DMS153 treated with DMSO at 0.1 percent for 48 hours (cell line): ENCODE data around the gene REEP3.
"Not testable (repeated sequence)": the region's sequence is repeated elsewhere in the genome, so short reads cannot be mapped to it uniquely, and the experiment has no call there.

ENCODE experiments used
- DNase-seq: peaks from one replicate; lab custom pipeline; 2025; ENCODE audit not compliant: unreplicated experiment; lab: John Stamatoyannopoulos, UW

Gene REEP3, protein sequence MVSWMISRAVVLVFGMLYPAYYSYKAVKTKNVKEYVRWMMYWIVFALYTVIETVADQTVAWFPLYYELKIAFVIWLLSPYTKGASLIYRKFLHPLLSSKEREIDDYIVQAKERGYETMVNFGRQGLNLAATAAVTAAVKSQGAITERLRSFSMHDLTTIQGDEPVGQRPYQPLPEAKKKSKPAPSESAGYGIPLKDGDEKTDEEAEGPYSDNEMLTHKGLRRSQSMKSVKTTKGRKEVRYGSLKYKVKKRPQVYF

DNA sequence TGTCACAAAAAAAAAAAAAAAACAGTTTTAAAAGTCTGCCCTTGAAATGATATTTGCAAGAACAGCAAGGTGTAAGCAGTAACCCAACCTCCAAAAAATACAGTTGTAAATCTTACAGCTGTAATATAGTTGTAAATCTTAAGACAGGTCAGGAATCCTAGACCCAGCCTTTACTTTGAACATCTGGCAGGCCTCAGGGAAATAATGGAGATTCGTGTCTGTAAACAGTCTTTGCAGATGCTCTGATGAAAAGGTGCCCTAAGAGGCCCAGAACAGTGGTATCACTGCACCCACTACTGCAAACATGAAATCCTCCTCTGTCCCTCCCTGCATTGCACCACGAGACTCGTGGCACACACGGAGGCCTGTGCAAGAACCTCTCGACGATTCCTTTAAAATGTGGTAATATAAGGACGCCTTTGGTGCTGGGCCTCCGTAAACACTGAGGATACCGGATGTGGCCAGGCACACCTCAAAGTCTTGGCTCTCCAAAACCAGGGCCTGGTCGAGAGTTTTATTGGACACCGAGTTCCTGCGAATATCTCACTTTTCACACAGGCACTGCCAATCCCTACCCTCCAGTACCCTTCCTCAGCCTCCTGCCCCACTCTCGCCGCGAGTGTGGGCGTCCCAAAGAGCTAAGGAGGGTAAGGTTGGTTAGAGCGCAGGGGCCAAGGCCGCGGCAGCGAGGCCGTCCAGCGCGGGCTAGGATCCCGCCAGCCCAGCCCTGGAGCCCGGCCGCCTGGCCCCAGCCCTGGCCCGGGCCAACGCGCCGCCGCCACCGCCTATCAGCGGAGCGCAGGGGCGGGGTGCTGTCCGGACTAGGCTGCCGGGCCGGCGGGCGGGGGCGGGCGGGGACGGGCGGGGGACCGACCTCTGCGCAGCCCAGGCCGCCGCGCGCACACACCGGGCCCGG is at the start of gene REEP3:
Gene REEP3, plus strand, starts transcription at position 902 of the 916 bp plus-strand sequence. CDS start 145 bp downstream, outside the sequence.
- no peak for DNase-seq

DNA sequence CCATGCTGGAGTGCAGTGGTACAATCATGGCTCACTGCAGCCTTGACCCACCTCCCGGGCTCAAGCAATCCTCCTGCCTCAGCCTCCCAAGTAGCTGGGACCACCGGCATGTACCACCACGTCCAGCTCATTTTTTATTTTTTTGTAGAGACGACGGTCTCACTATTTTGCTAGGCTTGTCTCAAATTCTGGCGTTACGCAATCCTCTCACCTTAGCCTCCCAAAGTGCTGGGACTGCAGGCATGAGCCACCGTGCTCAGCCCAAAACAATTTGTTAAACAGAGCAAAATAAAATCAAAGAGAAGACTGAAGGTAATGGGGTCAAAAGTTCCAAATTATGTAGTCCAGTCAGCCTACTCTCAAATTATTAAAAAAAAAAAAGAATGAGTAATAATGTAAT is 46.7 kb upstream of the REEP3 start:
- no peak for DNase-seq

DNA sequence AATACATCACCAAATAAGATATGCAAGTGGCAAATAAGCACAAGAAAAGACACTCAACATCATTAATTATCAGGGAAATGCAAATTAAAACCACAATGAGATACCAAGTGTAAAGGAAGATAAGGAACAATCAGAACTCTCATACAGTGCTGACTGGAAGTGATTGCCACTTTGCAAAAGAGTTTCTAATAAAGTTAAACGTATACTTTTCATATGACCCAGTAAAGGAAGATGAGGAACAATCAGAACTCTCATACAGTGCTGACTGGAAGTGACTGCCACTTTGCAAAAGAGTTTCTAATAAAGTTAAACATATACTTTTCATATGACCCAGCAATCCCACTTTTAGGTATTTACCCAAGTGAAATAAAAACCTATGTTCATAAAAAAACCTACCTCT is 43.3 kb upstream of the REEP3 start:
- no peak for DNase-seq

DNA sequence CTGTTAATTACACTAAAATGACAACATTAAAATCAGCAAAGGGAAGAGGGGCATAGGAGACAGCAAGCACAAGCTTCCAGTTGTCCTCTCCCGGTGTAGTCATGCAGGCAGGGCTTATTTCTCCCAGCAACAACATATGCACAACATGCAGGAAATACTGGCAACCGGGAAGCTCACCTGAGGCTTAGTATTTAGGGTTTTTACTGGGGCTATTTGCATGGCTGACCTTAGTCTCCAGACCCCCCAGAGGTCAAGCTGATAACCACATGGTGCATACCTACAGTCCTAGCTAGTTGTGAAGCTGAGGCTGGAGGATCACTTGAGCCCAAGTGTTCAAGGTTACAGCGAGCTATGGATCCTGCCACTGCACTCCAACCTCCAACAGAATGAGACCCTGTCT is 42.6 kb upstream of the REEP3 start:
- no peak for DNase-seq

DNA sequence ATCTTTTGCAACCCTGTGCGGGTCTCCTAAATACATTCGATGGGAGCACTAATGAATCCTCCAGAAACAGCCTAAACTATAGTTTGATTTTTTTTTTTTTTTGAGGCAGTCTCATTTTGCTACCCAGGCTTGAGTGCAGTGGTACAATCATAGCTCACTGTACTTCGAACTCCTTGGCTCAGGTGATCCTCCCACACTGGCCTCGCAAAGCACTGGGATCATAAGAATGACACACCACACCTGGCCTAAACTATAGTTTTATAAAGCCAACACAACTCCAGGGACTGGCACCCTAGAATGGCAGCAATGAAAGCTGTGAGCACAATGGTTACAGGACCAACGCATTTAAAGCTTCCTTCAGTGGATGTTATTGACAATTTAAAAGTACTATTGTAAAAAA is 41.0 kb upstream of the REEP3 start:
- no peak for DNase-seq

DNA sequence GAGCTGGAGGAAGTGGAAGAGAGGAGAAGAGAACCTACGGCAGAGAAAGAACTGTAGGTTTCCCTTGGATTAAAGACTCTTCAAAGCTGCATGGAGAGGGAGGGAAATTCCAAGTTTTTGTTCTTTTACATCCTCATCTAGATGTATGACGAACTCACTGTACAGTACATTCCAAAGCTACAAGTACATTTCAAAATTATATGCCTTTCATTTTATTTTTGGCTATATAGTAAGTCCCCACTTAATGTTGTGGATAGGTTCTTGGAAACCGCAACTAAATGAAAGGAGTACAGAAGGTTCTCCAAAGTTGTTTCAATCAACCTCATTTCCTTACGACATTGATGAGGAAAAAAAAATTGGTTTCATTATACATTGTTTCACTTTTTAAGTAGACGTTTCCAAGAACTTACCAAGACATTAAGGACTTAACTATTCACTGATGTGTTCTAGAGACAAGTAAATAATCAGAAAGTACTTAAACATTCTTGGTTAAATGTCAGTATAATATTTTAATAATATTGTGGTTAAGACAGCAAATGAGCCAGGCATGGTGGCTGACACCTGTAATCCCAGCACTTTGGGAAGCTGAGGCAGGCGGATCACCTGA is 39.3 kb upstream of the REEP3 start:
- DNase-seq: no peak

DNA sequence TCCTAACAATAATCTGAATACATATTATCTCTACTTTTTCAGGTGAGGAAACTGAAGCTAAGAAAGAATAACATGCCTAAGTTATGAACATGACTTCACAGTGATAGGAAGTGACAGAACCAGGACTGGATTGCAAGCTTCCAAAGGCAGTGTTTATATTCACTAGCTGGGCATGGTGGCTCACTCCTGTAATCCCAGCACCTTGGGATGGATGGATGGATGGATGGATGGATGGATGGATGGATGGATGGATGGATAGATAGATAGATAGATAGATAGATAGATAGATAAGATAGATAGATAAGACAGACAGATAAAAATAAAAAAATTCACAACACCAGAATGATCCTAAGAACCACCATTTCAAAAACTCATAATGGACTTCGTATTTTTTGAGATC is 37.2 kb upstream of the REEP3 start:
- DNase-seq: no peak

DNA sequence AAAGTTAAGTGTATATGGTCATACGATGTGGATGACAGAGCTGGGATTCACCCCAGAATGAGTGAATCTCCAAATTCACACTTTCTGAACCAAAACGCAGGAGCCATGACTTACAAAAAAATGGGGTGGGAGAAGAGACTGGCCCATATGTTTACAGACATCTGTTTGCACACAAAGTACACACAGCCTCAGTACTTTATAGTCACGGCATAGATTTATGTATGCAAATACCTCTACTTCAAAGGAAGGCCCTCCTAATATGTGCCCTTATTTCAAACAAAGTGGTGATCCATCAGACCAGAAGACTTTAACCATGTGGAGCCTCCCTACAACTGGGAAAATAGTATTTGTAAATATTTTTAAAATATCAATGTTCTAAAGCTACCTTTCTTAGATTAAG is 33.2 kb upstream of the REEP3 start:
- DNase-seq: no peak

DNA sequence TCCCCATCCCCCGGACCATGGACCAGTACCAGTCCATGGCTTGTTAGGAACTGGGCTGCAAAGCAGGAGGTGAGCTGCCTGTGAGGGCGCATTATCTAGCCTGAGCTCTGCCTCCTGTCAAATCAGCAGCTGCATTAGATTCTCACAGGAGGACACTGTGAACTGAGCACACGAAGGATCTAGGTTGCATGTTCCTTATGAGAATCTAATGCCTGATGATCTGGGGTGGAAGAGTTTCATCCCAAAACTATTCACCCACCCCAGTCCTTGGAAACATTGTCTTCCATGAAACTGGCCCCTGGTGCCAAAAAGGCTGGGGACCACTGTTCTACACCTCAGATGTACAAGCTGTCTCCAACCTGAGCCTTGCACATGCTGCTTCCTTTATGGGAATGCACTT is 31.4 kb upstream of the REEP3 start:
- DNase-seq: no peak

DNA sequence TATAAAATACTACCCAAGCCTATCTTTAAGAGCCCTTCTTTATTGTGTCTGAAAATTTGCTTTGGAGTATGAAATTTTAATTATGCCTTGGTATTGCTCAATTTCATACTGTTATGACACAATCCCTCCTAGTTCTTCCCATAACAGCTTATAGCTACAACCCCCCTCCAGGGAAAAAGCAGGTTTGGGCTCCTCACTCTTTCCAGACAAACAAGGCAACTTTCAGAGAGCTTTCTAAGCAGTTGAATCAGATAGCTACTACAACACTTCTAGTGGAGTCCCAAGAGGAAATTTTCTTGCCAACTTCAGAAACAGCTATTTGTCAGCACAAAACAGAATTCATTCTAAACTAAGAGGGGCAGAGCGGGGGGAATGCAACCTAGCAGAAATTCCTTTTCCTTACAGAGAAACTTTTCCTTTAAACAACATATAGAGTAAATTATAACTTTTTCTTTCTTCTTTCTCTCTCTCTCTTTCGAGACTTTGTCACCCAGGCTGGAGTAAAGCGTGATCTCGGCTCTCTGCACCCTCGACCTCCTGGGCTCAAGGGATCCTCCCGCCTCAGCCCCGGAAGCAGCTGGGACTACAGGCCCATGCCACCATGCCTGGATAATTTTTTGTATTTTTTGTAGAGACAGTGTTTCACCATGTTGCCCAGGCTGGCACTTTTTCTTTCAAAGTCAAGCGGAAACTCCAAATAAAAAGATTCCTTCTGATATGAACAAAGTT is 29.4 kb upstream of the REEP3 start:
- no peak for DNase-seq

DNA sequence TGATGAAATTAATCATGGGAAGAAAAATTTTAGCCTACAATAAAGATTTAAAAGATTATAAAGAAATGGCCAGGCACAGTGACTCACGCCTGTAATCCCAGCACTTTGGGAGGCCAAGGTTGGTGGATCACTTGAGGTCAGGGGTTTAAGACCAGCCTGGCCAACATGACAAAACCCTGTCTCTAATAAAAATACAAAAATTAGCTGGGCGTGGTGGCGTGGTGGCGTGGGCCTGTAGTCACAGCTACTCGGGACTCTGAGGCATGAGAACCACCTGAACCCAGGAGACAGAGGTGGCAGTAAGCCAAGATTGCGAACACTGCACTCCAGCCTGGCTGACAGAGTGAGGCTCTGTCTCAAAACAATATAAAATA is 28.9 kb upstream of the REEP3 start:
- DNase-seq: not testable (repeated sequence)

DNA sequence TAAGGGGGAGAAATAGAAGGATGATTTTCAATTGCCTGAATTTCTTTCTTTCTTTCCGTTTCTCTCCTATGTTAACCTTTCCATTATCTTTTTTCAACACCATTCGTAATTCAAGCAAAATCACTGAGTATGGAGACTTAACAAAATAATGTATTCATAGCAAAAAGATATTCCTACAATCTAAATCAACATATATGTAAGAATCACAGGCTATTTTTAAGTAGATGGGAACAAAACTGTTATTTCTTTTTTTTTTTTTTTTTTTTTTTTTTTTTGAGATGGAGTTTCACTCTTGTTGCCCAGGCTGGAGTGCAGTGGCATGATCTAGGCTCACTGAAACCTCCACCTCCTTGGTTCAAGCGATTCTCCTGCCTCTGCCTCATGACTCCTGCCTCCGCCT is 28.2 kb upstream of the REEP3 start:
- no peak for DNase-seq

DNA sequence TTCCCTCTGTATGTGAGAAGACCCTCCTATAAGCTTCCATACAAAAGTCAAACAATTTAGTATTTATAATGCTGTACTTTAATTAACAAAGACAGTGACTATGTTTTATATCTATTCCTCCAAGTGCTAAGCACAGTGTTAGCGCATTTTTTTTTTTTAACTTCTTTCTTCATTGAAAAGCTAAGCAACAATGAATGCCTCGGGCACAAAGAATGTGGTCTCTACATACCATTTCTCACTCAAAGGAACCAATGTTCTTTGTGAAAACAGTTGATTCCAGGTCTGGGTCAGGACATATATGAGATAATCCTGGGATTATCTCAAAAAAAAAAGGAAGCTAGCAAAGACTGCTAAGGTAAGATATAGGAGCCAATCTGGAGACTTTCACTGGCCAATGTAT is 26.2 kb upstream of the REEP3 start:
- no peak for DNase-seq

DNA sequence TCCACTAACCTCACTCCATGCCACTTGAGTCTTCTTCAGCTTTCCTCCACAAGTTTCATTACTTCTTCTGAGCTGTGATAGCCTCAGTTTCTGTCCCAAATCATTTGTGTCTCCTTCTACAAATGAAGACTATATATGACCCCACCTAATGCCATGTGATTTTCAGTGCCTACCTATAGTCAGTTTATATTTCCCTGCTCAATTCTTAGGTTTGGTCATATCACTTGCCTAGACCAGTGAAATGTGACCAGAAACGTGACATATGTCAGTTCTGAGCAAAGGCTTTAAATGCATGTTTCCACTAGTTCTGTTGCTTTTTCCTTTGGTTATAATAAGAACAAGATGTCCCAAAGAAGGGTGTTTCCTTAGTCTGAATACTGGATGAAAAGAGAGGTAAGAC is 24.6 kb upstream of the REEP3 start:
- DNase-seq: no peak

DNA sequence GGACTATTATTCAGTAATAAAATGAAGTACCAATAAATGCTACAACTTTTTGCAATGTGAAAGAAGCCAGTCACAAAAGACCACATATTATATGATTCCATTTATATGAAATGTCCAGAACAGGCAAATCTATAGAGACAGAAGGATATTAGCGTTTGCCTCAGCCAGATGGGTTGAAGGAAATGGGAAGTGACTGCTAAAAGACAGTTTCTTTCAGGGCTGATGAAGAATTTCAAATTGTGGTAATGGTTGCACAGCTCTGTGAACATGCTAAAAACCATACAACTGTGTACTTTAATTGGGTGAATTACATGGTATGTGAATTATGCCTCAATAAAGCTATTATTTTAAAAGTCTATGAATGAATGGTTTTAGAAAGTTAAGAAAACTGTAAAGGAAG is 23.9 kb upstream of the REEP3 start:
- no peak for DNase-seq

DNA sequence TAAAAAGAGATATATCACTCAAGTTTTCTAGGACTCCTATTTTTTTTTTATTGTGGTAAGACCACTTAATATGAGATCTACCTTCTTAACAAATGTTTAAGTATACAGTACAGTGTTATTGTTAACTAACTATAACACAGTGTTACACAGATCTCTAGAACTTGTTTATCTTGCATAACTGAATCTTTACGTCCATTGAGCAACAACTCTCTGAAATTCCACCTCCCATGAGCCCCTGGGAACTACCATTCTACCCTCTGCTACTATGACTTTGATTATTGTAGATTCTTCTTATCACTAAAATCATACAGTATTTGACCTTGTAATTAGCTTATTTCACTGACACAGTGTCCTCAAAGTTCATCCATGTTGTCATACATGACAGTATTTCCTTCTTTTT is 22.5 kb upstream of the REEP3 start:
- no peak for DNase-seq

DNA sequence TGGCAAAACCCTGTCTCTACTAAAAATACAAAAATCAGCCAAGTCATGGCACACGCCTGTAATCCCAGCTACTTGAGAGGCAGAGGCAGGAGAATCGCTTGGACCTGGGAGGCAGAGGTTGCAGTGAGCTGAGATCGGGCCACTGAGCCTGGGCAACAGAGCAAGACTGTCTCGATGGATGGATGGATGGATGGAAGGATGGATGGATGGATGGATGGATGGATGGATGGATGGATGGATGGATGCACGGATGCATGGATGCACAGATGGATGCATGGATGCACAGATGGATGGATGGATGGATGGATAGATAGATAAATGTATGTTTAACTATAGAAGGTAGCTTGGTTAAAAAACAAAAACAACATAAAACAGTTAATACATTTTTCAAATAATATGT is 20.6 kb upstream of the REEP3 start:
- DNase-seq: not testable (repeated sequence)

DNA sequence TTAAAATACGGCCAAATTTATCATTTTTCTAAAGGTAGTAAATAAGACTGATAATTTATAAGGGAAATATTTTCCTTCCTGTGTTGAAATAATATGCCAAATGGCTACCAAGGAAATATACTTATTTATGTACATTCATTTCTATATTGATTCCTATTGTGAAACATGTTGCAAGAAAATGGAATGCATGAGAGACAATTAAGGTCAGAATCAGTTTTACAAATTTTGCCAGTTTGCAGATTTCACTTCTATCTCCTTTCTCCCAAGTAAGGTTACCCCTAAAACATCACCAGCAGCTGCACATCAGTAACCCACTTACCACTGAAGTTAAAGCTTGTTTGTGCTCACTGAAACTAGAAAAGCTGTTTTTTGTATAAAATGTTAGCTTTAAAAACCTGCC is 19.2 kb upstream of the REEP3 start:
- no peak for DNase-seq

DNA sequence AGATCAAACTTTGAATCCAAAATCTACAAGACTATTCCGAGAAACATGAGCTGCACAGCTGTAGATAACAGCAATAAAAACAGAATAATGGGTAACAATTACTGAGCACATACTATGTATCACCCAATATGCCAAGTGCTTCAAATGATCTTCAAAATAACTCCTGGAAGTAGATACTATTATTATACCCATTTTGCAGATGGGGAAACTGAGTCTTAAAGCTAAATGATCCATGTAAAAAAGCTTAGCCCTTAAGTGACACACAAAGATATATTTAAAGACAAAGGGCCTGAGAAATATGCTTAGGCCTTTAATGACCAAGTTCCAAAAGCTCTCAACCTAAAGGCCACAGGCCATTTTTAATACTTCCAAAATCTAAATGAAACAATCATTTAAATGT is 18.4 kb upstream of the REEP3 start:
- no peak for DNase-seq

DNA sequence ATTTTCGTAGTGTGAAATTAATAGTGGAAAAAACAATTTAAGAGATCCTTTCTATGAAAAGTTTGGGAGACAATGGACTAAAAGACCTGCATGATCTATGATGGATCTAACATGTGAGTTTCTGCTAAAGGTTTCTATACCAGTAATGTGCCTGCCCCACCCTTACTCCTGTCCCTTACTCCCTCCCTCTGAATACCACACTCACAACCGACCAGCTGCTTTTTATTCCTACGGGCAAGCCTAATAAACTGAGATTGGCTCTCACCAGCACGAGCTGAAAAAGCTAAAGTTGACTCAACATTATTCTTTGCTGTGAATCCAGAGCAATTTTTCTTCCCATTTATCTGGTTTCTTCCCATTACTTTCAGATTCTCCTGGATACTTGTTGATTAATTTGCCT is 17.8 kb upstream of the REEP3 start:
- DNase-seq: no peak

DNA sequence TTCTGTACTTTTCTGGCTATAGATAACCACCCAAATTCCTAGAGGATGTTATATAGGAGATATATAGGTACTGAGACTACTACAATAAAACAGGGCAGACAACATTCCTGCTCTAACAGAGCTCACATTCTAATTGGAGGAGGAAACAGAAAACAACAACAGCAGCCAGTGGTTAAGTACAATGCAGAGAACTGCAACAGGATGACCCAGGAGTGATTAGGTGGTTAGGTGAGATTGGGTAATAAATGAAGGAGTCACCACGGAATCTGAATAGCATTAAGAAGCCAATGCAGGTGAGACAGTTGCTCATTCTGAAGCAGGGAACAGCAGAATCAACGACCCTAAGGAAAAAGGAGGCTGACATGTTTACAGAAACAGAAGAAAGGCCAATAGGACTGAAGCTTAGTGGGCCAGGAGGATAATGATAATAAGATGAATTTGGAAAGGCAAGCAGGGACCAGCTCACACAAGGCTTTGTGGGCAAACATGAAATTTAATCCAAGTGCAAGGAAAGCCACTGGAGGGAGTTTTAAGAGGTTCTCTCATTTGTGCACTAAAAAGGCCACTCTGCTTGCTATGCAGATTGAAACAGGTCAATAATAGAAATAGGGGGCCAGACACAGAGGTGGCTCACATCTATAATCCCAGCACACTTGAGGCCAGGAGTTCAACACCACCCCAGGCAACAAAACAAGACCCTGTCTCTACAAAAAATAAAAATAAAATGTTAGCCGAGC is 16.9 kb upstream of the REEP3 start:
- peak; percentile 14 for DNase-seq
